ENCODE results near the gene COMT. TPM values are rescaled to one million over a fixed set of nuclear protein-coding genes. Genes with fewer than 3 reads are reported as not detected.

Gene COMT
- total RNA-seq, 4 donors from 2014 or later: 105 to 235 (median 208) TPM

DNA sequence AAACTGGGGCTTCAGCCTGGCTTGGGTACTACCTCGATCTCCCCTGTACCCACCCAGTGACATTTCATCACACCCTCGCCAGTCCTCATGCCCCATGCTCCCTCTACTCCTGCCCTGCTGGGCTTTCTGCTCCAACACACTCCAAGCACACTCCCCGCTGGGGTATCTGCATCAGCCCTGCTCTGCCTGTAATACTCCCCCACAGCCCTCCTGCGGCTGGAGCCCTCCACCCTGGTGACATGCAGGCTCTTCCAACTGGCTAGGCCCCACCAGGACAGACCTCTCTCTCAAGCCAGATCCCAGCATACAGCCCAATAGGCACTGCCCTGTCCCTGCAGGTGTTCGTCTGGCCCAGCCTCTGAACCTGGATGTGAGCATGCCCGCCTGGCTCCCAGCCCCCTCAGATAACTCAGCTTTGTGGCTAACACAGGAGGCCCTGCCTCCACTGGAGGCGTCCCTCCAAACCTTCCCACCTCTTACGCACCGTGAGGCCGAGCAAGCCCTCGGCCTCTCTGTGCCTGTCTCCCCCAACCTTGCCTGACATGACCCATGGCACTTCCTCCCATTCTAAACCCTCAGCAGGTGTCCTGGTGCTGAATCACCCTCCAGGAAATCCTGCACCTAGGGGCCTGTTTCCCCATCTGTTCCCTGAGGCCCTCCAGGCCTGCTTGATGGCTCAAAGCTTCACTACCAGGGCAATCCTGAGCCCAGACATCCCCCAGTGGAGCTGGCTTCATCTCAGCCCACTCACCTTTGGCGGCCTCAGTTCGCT is 33.5 kb downstream of the COMT start:
- H3K4me3 ChIP-seq: no peak overlapping the region
- TF ChIP-seq POLR2A (IDR thresholded peaks at IDR 0.05): no peak
- TF ChIP-seq POLR2AphosphoS5 (IDR thresholded peaks at IDR 0.05): no peak
- no peak for TF ChIP-seq EP300 (IDR thresholded peaks at IDR 0.05)
- no peaks in the 10 kb centered on the region for H3K9me3 ChIP-seq
- H3K4me1 ChIP-seq: peaks cover 0 to 28% (median 12%) of the 10 kb centered on the region in 3 donors
- ATAC-seq: no peak
- peaks cover 0 to 74% of the 10 kb centered on the region in 2 donors for H3K36me3 ChIP-seq
- H3K27me3 ChIP-seq: no peaks in the 10 kb centered on the region
- WGBS, 2 donors (ENCODE audit: low coverage in 1 of 2): 40 to 64% methylated on average over 2 to 7 of the region's 13 CpGs
- peak overlapping the region in 3 of 4 donors; percentile 17 to 38 (median 33) for H3K27ac ChIP-seq

GRCh38 chr22:19975707-19976035 is 34.1 kb downstream of the COMT start:
- H3K4me1 ChIP-seq: peaks cover 0 to 22% (median 10%) of the 10 kb centered on the region in 3 donors
- no peak for ATAC-seq
- peak overlapping the region in 1 of 4 donors; percentile 30 for H3K27ac ChIP-seq
- no CpG with 5 or more reads among the region's 4 CpGs for WGBS, 2 donors (ENCODE audit: low coverage in 1 of 2)
- H3K9me3 ChIP-seq: no peaks in the 10 kb centered on the region
- no peaks in the 10 kb centered on the region for H3K27me3 ChIP-seq
- TF ChIP-seq POLR2AphosphoS5 (IDR thresholded peaks at IDR 0.05) (no peak), POLR2A (IDR thresholded peaks at IDR 0.05) (no peak), EP300 (IDR thresholded peaks at IDR 0.05) (no peak)
- TF ChIP-seq, protein P1, sequence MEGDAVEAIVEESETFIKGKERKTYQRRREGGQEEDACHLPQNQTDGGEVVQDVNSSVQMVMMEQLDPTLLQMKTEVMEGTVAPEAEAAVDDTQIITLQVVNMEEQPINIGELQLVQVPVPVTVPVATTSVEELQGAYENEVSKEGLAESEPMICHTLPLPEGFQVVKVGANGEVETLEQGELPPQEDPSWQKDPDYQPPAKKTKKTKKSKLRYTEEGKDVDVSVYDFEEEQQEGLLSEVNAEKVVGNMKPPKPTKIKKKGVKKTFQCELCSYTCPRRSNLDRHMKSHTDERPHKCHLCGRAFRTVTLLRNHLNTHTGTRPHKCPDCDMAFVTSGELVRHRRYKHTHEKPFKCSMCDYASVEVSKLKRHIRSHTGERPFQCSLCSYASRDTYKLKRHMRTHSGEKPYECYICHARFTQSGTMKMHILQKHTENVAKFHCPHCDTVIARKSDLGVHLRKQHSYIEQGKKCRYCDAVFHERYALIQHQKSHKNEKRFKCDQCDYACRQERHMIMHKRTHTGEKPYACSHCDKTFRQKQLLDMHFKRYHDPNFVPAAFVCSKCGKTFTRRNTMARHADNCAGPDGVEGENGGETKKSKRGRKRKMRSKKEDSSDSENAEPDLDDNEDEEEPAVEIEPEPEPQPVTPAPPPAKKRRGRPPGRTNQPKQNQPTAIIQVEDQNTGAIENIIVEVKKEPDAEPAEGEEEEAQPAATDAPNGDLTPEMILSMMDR (IDR thresholded peaks at IDR 0.05): no peak
- H3K36me3 ChIP-seq: peaks cover 0 to 76% of the 10 kb centered on the region in 2 donors
- no peak overlapping the region for H3K4me3 ChIP-seq

GRCh38 chr22:19976671-19977070 is 35.1 kb downstream of the COMT start:
- no peak for ATAC-seq
- WGBS, 2 donors (ENCODE audit: low coverage in 1 of 2): 100% methylated on average over 1 of the region's 3 CpGs; no CpG with 5 or more reads in 1 of the 2 donors
- Histone ChIP-seq H3K27me3 (no peaks in the 10 kb centered on the region), H3K4me1 (peaks cover 0 to 15% (median 7%) of the 10 kb centered on the region in 3 donors), H3K27ac (no peak overlapping the region), H3K4me3 (no peak overlapping the region), H3K9me3 (no peaks in the 10 kb centered on the region), H3K36me3 (peaks cover 0 to 76% of the 10 kb centered on the region in 2 donors)
- TF ChIP-seq EP300 (IDR thresholded peaks at IDR 0.05) (no peak), POLR2A (IDR thresholded peaks at IDR 0.05) (no peak), POLR2AphosphoS5 (IDR thresholded peaks at IDR 0.05) (no peak)
- TF ChIP-seq, protein P1 (IDR thresholded peaks at IDR 0.05): no peak

DNA sequence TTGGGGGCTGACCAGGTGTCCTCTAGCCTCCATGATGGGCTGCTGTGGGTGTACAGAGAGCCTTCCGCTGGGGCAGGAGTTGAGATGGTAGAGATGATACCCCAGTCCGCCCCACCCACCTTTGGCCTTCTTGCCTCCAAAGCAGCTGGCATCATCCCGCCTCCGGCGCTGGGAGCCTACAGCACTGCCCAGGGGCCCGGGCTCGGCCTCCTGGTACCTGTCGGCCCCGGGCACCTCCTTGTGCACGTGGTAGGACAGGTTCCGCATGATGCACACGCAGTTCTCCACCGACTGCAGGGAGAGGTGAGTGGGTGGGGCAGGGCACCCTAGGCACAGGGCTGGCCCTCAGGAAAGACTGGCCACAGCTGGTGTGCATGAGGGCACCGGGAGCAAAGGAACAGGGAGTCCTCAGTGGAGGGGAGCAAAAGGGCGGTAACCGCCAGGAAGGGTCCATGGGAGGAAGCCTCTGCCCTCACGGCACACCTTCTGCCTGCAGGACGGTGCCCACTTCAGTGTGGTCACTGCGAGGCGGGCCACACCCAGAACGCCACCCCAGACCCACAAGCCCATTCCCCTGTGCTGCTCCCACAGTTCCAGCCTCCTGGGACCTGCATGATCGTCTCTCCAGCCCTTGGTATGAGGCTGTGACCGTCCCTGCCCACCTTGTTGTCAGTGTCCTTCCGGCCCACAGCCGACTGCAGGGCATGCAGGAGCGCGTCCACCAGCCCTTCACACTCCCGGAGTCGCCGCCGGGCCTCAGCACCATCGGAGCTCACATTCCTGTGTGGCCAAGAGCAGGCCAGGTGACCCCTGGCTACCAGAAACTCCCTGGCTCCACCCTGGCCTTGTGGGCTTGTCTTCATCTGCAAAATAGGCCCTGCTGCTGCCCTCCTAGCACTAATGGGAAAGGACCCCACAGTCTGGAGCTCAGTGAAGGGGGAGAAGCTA is 36.0 kb downstream of the COMT start:
- 78% methylated on average over 4 of the region's 32 CpGs; no CpG with 5 or more reads in 1 of the 2 donors for WGBS, 2 donors (ENCODE audit: low coverage in 1 of 2)
- Histone ChIP-seq H3K27ac (no peak overlapping the region), H3K4me3 (no peak overlapping the region), H3K4me1 (peaks cover 0 to 17% (median 7%) of the 10 kb centered on the region in 3 donors), H3K9me3 (no peaks in the 10 kb centered on the region), H3K27me3 (no peaks in the 10 kb centered on the region), H3K36me3 (peaks cover 0 to 71% of the 10 kb centered on the region in 2 donors)
- no peak for TF ChIP-seq POLR2AphosphoS5 (IDR thresholded peaks at IDR 0.05)
- TF ChIP-seq EP300 (IDR thresholded peaks at IDR 0.05): no peak
- TF ChIP-seq, protein P1 (IDR thresholded peaks at IDR 0.05): no peak
- no peak for TF ChIP-seq POLR2A (IDR thresholded peaks at IDR 0.05)
- ATAC-seq: no peak

DNA sequence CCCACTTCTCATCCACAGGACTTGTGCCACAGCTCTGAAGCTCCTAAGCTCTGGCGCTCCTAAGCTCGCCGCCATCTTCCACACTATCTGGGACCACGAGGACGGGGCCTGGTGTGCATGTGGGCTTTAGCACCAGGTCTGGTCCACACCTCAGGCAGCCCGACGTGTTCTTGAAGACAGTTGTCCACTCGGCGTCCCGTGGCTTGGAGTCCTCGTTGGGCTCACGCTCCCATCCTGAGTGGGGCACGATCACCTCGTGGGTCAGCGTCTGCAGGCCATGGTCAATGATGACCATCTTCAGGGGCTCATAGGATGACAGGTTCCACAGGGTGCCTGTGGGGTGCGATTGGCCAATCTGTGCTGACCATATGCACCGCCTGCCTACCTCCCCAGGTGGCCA is 37.2 kb downstream of the COMT start:
- 86 to 100% methylated on average over 4 to 11 of the region's 17 CpGs for WGBS, 2 donors (ENCODE audit: low coverage in 1 of 2)
- peaks cover 0 to 28% (median 9%) of the 10 kb centered on the region in 3 donors for H3K4me1 ChIP-seq
- ATAC-seq: no peak
- no peaks in the 10 kb centered on the region for H3K27me3 ChIP-seq
- H3K36me3 ChIP-seq: peaks cover 0 to 59% of the 10 kb centered on the region in 2 donors
- H3K4me3 ChIP-seq: no peak overlapping the region
- H3K27ac ChIP-seq: no peak overlapping the region
- no peak for TF ChIP-seq POLR2A (IDR thresholded peaks at IDR 0.05)
- TF ChIP-seq POLR2AphosphoS5 (IDR thresholded peaks at IDR 0.05): no peak
- TF ChIP-seq, protein P1 (IDR thresholded peaks at IDR 0.05): no peak
- no peak for TF ChIP-seq EP300 (IDR thresholded peaks at IDR 0.05)
- no peaks in the 10 kb centered on the region for H3K9me3 ChIP-seq
